Measurements from ENCODE around the gene ADSS2.

DNA sequence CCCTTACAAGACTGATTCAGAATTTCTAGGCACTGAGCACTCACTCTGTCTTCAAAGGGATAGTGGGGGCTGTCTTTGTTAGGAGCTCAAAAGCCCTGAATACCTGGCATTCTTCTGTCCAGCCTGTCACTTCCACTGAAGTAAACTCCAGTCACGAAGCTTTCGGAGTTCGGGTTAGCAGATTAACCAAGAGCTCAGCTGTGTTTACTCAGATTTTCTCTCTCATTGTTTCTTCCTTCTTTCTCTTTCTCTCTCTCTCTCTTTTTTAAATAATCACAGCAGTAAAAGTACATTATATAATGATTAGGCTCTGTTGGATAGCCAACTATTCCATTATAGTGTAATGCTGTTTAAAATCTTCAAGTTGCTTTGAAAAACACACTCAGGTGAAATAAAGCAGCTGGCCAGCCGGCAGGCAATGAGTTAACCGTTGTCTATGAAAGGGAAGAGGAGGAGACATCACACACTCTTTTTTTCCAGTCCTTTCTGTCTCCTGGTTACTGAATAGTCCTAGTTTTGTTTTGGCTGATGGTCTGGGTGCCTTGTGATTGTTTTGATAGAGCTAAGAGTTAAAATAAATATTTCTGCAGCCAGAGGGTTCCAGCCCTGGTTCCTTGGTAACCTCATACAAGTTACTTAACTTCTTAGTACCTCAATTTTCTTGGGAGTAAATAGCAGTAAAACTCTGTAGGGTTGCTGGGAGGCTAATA, 89.8 kb downstream of the ADSS2 start:
- TF ChIP-seq, protein P1, sequence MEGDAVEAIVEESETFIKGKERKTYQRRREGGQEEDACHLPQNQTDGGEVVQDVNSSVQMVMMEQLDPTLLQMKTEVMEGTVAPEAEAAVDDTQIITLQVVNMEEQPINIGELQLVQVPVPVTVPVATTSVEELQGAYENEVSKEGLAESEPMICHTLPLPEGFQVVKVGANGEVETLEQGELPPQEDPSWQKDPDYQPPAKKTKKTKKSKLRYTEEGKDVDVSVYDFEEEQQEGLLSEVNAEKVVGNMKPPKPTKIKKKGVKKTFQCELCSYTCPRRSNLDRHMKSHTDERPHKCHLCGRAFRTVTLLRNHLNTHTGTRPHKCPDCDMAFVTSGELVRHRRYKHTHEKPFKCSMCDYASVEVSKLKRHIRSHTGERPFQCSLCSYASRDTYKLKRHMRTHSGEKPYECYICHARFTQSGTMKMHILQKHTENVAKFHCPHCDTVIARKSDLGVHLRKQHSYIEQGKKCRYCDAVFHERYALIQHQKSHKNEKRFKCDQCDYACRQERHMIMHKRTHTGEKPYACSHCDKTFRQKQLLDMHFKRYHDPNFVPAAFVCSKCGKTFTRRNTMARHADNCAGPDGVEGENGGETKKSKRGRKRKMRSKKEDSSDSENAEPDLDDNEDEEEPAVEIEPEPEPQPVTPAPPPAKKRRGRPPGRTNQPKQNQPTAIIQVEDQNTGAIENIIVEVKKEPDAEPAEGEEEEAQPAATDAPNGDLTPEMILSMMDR (IDR thresholded peaks at IDR 0.05 in 4 of 5, conservative IDR thresholded peaks at IDR 0.05 in 1 of 5): no peak
- TF ChIP-seq POLR2A (IDR thresholded peaks at IDR 0.05): no peak
